Trophoblast cell (in vitro differentiated cells and primary cell): ENCODE measurements around the gene RAD51B.

Experiments
- DNase-seq, 2 donors: peaks; one replicate each; pipeline ENCODE4 v3.0.0-alpha.2; 2016
- H2AFZ ChIP-seq: 2 replicates; pipeline ENCODE4 v1.6.1; 2013; ENCODE audit warnings: low read length, moderate library complexity, mild to moderate bottlenecking; ENCODE audit not compliant: insufficient read depth, poor library complexity
- H2AK5ac ChIP-seq: 2 replicates; pipeline ENCODE4 v1.6.1; 2013; ENCODE audit warnings: mild to moderate bottlenecking, low read length
- H2BK120ac ChIP-seq: 2 replicates; pipeline ENCODE4 v1.6.1; 2013; ENCODE audit warnings: low read length, mild to moderate bottlenecking, moderate library complexity; ENCODE audit not compliant: insufficient read depth, poor library complexity
- H2BK12ac ChIP-seq: 2 replicates; pipeline ENCODE4 v1.6.1; 2013; ENCODE audit warnings: mild to moderate bottlenecking, low read length, moderate library complexity
- H2BK5ac ChIP-seq: 2 replicates; pipeline ENCODE4 v1.6.1; 2013; ENCODE audit warnings: low read length, low read depth, moderate library complexity, mild to moderate bottlenecking; ENCODE audit not compliant: poor library complexity
- H3K14ac ChIP-seq: 2 replicates; pipeline ENCODE4 v1.6.1; 2013; ENCODE audit warnings: mild to moderate bottlenecking, low read length
- H3K18ac ChIP-seq: 2 replicates; pipeline ENCODE4 v1.6.1; 2013; ENCODE audit warnings: mild to moderate bottlenecking, low read length
- H3K23ac ChIP-seq: 2 replicates; pipeline ENCODE4 v1.6.1; 2013; ENCODE audit warnings: low read length
- H3K27ac ChIP-seq: 2 replicates; pipeline ENCODE4 v1.5.1; 2013; ENCODE audit warnings: low read depth, mild to moderate bottlenecking, inconsistent platforms, low read length, moderate library complexity
- H3K27me3 ChIP-seq: 2 replicates; pipeline ENCODE4 v1.6.1; 2013; ENCODE audit warnings: inconsistent platforms, mild to moderate bottlenecking, low read length, moderate library complexity; ENCODE audit not compliant: insufficient read depth
- H3K36me3 ChIP-seq, 2 experiments: 1 replicate in 1 of 2; 2 replicates in 1 of 2; pipeline ENCODE4 v1.6.1; 2013; ENCODE audit warnings: low read length in 2 of 2, mild to moderate bottlenecking in 2 of 2, moderate library complexity in 1 of 2; ENCODE audit not compliant: insufficient read depth in 2 of 2, control insufficient read depth in 1 of 2
- H3K4ac ChIP-seq: 2 replicates; pipeline ENCODE4 v1.6.1; 2013; ENCODE audit warnings: low read depth, mild to moderate bottlenecking, low read length, moderate library complexity
- H3K4me1 ChIP-seq, 2 experiments: 1 replicate in 1 of 2; 2 replicates in 1 of 2; pipeline ENCODE4 v1.6.1; 2013; ENCODE audit warnings: low read length in 2 of 2, mild to moderate bottlenecking in 2 of 2, moderate library complexity in 1 of 2; ENCODE audit not compliant: insufficient read depth in 2 of 2, control insufficient read depth in 1 of 2
- H3K4me2 ChIP-seq: 2 replicates; pipeline ENCODE4 v1.6.1; 2013; ENCODE audit warnings: inconsistent platforms, mild to moderate bottlenecking, low read length, moderate library complexity
- H3K4me3 ChIP-seq: 2 replicates; pipeline ENCODE4 v1.5.1; 2013; ENCODE audit warnings: mild to moderate bottlenecking, low read depth, low read length, inconsistent platforms
- H3K79me1 ChIP-seq: one replicate; pipeline ENCODE4 v1.6.1; 2013; ENCODE audit warnings: low read length
- H3K79me2 ChIP-seq: 2 replicates; pipeline ENCODE4 v1.6.1; 2013; ENCODE audit warnings: low read length, mild to moderate bottlenecking; ENCODE audit not compliant: control insufficient read depth, insufficient read depth, poor library complexity
- H3K9ac ChIP-seq: 2 replicates; pipeline ENCODE4 v1.6.1; 2013; ENCODE audit warnings: mild to moderate bottlenecking, low read length
- H3K9me3 ChIP-seq: 2 replicates; pipeline ENCODE4 v1.6.1; 2013; ENCODE audit warnings: low read depth, mild to moderate bottlenecking, control low read depth, inconsistent platforms, low read length; ENCODE audit not compliant: insufficient read depth
- H4K12ac ChIP-seq: 2 replicates; pipeline ENCODE4 v1.6.1; 2013; ENCODE audit warnings: low read depth, mild to moderate bottlenecking, low read length, moderate library complexity
- H4K8ac ChIP-seq: 2 replicates; pipeline ENCODE4 v1.6.1; 2013; ENCODE audit warnings: low read depth, mild to moderate bottlenecking, low read length, moderate library complexity
- H4K91ac ChIP-seq: one replicate; pipeline ENCODE4 v1.6.1; 2013; ENCODE audit warnings: low read depth, mild to moderate bottlenecking, low read length, moderate library complexity
- WGBS: extraction: QIAGEN DNeasy Blood & Tissue Kit; methylation state at CpG from one replicate; pipeline ENCODE4 v1.1.7; 2013; ENCODE audit warnings: missing lambda C conversion rate; ENCODE audit not compliant: insufficient read length, insufficient coverage; ENCODE audit errors: extremely low coverage; 5-methylcytosine and 5-hydroxymethylcytosine counted together

Gene RAD51B

GRCh38 chr14:68384335-68384734 is 564.8 kb downstream of the RAD51B start:
- Histone ChIP-seq H3K36me3 (no peaks in the 10 kb centered on the region), H3K23ac (no peak overlapping the region), H3K14ac (no peak overlapping the region), H3K4me3 (no peak overlapping the region), H2BK120ac (no peak overlapping the region), H2BK12ac (no peak overlapping the region), H4K8ac (no peak overlapping the region), H3K18ac (no peak overlapping the region), H3K79me2 (no peaks in the 10 kb centered on the region), H2AFZ (no peak overlapping the region), H2BK5ac (no peak overlapping the region), H3K9ac (no peak overlapping the region), H3K4ac (no peak overlapping the region), H4K91ac (no peak overlapping the region), H3K4me2 (no peak overlapping the region), H2AK5ac (peak overlapping the region; percentile 28), H3K9me3 (no peaks in the 10 kb centered on the region), H4K12ac (no peak overlapping the region), H3K27me3 (no peaks in the 10 kb centered on the region), H3K79me1 (peaks cover 5% of the 10 kb centered on the region), H3K27ac (no peak overlapping the region), H3K4me1 (peaks cover 0 to 3% of the 10 kb centered on the region in 2 experiments)
- DNase-seq = peak in 1 of 2 donors; percentile 43
- WGBS = no CpG with 5 or more reads among the region's 6 CpGs

- no peak overlapping the region for H3K4ac ChIP-seq
- no CpG with 5 or more reads among the region's 9 CpGs for WGBS
- H3K9me3 ChIP-seq = no peaks in the 10 kb centered on the region
- H4K8ac ChIP-seq = no peak overlapping the region
- no peaks in the 10 kb centered on the region for H3K79me2 ChIP-seq
- H2BK120ac ChIP-seq = peak overlapping the region; percentile 27
- H3K4me1 ChIP-seq = peaks cover 0 to 3% of the 10 kb centered on the region in 2 experiments
- H3K4me2 ChIP-seq = no peak overlapping the region
- no peak overlapping the region for H2AK5ac ChIP-seq
- no peaks in the 10 kb centered on the region for H3K36me3 ChIP-seq
- no peak overlapping the region for H2AFZ ChIP-seq
- no peak overlapping the region for H3K27ac ChIP-seq
- H3K14ac ChIP-seq = no peak overlapping the region
- H2BK12ac ChIP-seq = peak overlapping the region; percentile 64
- H3K18ac ChIP-seq = no peak overlapping the region
- no peak overlapping the region for H3K4me3 ChIP-seq
- no peaks in the 10 kb centered on the region for H3K27me3 ChIP-seq
- no peak overlapping the region for H3K23ac ChIP-seq
- DNase-seq = no peak
- H2BK5ac ChIP-seq = no peak overlapping the region
- H3K79me1 ChIP-seq = peaks cover 3% of the 10 kb centered on the region
- H3K9ac ChIP-seq = no peak overlapping the region
- peak overlapping the region; percentile 56 for H4K91ac ChIP-seq
- no peak overlapping the region for H4K12ac ChIP-seq
Observed at GRCh38 chr14:68384881-68385280, 565.3 kb downstream of the RAD51B start.

- H3K23ac ChIP-seq = no peak overlapping the region
- WGBS = no CpG with 5 or more reads among the region's 1 CpG
- H3K4me1 ChIP-seq = peaks cover 0 to 3% of the 10 kb centered on the region in 2 experiments
Observed at GRCh38 chr14:68386446-68386845, 566.9 kb downstream of the RAD51B start.

GRCh38 chr14:68386950-68387779 is 567.6 kb downstream of the RAD51B start:
- Histone ChIP-seq H3K79me1 (peaks cover 2% of the 10 kb centered on the region), H4K8ac (no peak overlapping the region), H2AK5ac (no peak overlapping the region), H3K23ac (no peak overlapping the region), H2BK120ac (no peak overlapping the region), H4K12ac (no peak overlapping the region), H3K9ac (no peak overlapping the region), H3K9me3 (no peaks in the 10 kb centered on the region), H3K18ac (no peak overlapping the region), H3K36me3 (no peaks in the 10 kb centered on the region), H4K91ac (no peak overlapping the region), H3K14ac (no peak overlapping the region), H3K4me1 (no peaks in the 10 kb centered on the region), H3K27me3 (no peaks in the 10 kb centered on the region), H2BK5ac (no peak overlapping the region), H2BK12ac (peak overlapping the region; percentile 23), H3K79me2 (no peaks in the 10 kb centered on the region), H2AFZ (no peak overlapping the region), H3K4me2 (no peak overlapping the region), H3K4ac (no peak overlapping the region), H3K27ac (no peak overlapping the region), H3K4me3 (no peak overlapping the region)
- no peak for DNase-seq
- WGBS = no CpG with 5 or more reads among the region's 6 CpGs

More at GRCh38 chr14:68386446-68386845, 566.9 kb downstream of the RAD51B start:
- H2BK120ac ChIP-seq = no peak overlapping the region
- H3K14ac ChIP-seq = no peak overlapping the region
- no peaks in the 10 kb centered on the region for H3K36me3 ChIP-seq
- no peak overlapping the region for H3K4me3 ChIP-seq
- H3K18ac ChIP-seq = no peak overlapping the region
- H4K12ac ChIP-seq = no peak overlapping the region
- no peaks in the 10 kb centered on the region for H3K27me3 ChIP-seq
- no peak overlapping the region for H4K8ac ChIP-seq
- H2BK12ac ChIP-seq = no peak overlapping the region
- no peak overlapping the region for H2AK5ac ChIP-seq
- no peak overlapping the region for H4K91ac ChIP-seq
- H3K4ac ChIP-seq = no peak overlapping the region
- H2AFZ ChIP-seq = no peak overlapping the region
- no peak overlapping the region for H2BK5ac ChIP-seq
- H3K4me2 ChIP-seq = no peak overlapping the region
- H3K79me2 ChIP-seq = no peaks in the 10 kb centered on the region
- H3K27ac ChIP-seq = no peak overlapping the region
- DNase-seq = no peak
- H3K9ac ChIP-seq = no peak overlapping the region
- peaks cover 3% of the 10 kb centered on the region for H3K79me1 ChIP-seq
- H3K9me3 ChIP-seq = no peaks in the 10 kb centered on the region
